HG03342 (cell line): ENCODE results near the gene GIMD1.
"Not testable (repeated sequence)": the region's sequence is repeated elsewhere in the genome, so short reads cannot be mapped to it uniquely, and the experiment has no call there.

Experiments
- ATAC-seq: cut with Tn5 transposase; IDR thresholded peaks from one replicate; pipeline ENCODE4 v1.9.1; 2021; ENCODE audit warnings: mild to moderate bottlenecking, moderate library complexity; ENCODE audit not compliant: unreplicated experiment

GIMD1 gene

GRCh38 chr4:106353786-106354185 lies 14.8 kb downstream of the GIMD1 start:
- ATAC-seq: no peak

GRCh38 chr4:106351016-106351415 lies 17.6 kb downstream of the GIMD1 start:
- ATAC-seq: no peak

DNA sequence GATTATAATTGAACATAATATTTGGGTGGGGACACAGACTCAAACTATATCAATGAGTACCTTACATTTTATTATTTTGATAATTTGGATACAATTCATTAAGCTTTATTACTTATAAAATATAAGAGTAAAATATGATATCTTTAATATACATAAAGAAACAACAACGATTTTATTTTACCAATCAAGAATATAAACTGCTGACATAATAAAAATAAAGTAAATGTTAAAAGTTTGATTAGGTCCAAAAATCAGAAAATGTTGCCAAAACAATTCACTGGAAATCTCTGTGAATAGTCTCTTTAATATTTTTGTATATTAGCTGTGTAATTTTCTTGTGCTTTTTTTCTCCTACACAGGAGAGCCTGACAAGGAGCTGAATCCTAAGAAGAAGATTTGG lies 21.4 kb downstream of the GIMD1 start:
- ATAC-seq: no peak

DNA sequence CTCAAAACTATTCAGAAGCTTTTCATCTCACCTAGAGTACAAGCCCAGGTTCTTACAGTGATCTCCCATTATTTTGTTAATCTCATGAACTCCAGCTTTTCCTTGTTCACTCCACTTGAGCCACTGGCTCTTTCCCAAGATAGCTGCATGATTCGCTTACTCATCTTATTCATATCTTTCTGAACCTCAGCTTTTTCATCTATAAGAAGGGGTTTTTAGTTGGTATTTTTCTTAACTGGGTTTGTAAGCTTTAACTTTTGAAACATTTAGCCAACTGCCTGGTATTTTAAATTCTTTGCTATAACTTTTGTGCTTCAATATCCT lies 24.0 kb downstream of the GIMD1 start:
- ATAC-seq: no peak

GRCh38 chr4:106343865-106344646 lies 24.5 kb downstream of the GIMD1 start:
- ATAC-seq: no peak

DNA sequence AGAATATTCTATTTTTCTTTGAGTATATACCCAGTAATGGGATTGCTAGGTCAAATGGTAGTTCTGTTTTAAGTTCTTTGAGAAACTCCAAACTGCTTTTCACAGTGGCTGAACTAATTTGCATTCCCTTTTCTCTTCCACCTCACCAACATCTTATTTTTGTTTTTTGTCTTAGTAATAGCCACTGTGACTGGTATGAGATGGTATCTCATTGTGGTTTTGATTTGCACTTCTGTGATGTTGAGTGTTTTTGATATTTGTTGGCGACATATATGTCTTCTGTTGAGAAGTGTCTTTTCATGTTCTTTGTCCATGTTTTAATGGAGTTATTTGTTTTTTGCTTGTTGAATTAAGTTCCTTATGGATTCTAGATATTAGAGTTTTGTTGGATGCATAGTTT lies 27.8 kb downstream of the GIMD1 start:
- no peak for ATAC-seq

GRCh38 chr4:106339431-106339830 lies 29.1 kb downstream of the GIMD1 start:
- ATAC-seq: no peak

- no peak for ATAC-seq
Measured at GRCh38 chr4:106338671-106339070, 29.9 kb downstream of the GIMD1 start.

GRCh38 chr4:106337916-106338315 lies 30.7 kb downstream of the GIMD1 start:
- no peak for ATAC-seq

GRCh38 chr4:106336618-106337017 lies 32.0 kb downstream of the GIMD1 start:
- ATAC-seq: no peak

DNA sequence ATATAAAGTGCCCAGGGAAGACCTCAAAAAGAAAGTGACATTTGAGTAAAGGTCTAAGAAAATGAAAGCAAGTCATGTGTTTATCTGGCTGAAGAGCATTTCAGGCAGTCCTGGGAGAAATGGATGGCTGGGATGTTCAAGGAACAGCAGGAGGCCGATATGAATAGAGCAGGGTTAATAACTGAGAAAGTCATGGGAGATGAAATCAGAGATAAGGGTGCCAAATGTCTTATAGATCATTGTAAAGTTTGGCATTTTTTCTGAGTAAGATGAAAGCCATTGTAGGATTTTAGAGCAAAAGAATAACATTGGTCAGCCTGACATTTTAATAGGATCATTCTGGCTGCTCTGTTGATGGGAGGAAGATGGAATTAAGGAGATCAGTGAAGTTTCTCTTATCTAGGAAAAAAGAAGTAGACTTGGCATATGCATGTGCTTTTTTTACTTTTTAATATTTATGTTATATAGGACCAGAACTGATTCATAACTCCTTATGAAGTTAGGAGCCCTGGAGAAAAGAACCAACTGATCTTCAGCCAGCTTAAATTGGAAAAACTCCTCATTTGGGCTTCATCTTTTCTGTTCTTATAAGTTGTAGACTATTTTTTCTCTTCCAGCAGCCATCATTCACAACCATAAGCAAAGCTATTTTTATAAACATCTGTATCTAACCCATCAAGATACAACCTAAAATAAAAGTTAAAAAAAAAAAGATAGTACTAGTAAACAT lies 33.7 kb downstream of the GIMD1 start:
- no peak for ATAC-seq

DNA sequence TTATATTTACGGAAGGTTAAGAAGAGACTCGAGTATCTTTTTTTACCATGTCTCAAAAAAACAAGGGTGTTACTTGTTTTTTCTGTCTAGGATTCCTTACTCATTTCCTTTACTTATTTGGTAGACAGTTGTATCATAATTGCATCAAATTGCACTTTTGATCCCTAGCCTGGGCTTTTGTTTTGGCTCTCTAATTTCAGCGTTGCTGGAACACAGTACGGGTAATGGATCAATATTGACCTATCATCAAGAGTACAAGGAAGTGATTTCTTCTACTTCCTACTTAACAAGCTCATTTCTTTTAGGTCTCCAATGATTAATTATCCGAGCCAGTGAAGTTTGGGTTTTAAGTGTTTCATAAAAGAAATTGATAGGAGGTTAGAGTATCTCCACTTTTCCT lies 35.4 kb downstream of the GIMD1 start:
- ATAC-seq: no peak

DNA sequence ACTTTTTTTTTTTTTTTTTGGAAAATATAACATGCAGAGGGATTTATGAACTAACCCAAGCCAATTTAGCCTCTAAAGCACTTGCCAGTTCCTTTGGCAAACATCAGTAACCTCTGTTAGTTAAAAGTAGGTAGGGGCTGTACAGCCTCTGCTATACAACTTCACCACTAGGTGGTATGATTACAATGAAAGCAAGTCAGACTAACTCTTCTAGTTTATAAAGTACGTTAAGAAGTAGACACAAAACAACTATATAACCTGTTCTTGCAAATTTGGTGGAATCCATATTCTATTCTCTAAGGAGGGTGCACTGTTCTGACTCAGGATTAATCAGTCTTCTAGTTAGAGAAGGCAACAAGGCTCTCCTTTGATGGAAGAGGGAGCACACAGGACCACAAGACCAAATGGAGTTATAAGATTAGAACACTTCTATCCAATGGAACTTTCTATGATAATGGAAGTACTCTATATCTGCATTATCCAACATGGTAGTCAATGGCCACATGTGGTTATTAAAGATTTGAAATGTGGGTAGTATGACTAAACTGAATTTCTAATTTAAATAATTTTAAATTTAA lies 39.4 kb downstream of the GIMD1 start:
- peak; percentile 82 for ATAC-seq

DNA sequence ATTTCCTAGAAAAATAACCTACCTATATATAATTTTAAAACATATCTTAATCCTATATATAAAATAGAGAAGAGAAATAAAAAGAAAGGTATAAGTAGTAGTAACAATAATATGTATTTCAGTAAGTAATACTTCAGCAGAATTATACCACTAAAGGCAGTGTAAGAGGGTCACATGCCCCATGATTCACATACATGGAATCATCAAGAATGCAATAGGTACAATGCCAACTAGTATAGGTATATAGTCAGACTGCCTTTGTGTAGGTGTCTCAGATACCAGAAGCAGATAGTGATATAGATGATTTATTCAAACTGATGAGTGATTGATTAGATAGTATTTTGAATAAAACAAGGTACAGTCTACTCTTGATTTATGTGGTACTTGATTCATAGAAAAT lies 42.8 kb downstream of the GIMD1 start:
- no peak for ATAC-seq

- no peak for ATAC-seq
Measured at GRCh38 chr4:106323119-106323518, 45.5 kb downstream of the GIMD1 start.

DNA sequence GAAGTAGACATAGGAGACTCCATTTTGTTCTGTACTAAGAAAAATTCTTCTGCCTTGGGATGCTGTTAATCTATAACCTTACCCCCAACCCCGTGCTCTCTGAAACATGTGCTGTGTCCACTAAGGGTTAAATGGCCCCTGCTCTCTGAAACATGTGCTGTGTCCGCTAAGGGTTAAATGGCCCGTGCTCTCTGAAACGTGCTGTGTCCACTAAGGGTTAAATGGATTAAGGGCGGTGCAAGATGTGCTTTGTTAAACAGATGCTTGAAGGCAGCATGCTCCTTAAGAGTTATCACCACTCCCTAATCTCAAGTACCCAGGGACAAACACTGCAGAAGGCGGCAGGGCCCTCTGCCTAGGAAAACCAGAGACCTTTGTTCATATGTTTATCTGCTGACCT lies 46.8 kb downstream of the GIMD1 start:
- not testable (repeated sequence) for ATAC-seq

GRCh38 chr4:106321168-106321567 lies 47.4 kb downstream of the GIMD1 start:
- ATAC-seq: not testable (repeated sequence)

GRCh38 chr4:106320235-106320634 lies 48.3 kb downstream of the GIMD1 start:
- no peak for ATAC-seq

- ATAC-seq: no peak
Measured at GRCh38 chr4:106318511-106318910, 50.1 kb downstream of the GIMD1 start.

DNA sequence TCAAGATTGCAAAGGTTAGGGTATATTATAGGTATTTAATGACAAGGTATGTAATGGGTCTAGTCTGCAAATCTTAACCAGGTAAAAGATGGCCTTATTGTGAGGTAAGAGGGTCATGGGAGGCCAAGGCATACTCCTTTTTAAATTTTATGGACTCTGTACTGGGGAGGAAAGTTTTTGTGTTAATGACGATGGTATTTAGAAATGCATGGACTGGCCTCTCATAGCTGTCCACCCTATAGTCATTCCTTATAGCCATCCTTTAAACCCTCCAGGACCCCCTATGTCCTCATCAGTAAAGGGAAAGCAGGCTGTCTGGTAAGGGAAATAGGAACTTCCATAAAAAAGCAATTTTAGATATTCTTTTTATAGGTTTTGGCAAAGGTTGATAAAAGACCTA lies 50.8 kb downstream of the GIMD1 start:
- no peak for ATAC-seq

- peak; percentile 1 for ATAC-seq
Measured at GRCh38 chr4:106316773-106317409, 51.7 kb downstream of the GIMD1 start.
